Choroid plexus epithelial cell (primary cell): ENCODE measurements around the gene SHC4.

ENCODE experiments used
- DNase-seq: peaks from one replicate; pipeline ENCODE4 v3.0.0-alpha.2; 2010; ENCODE audit warnings: low read depth
- H3K4me3 ChIP-seq: 2 replicates; pipeline ENCODE4 v1.5.1; 2011; ENCODE audit warnings: low read depth, mild to moderate bottlenecking, control low read depth, low read length, moderate library complexity
- CTCF ChIP-seq: conservative IDR thresholded peaks from 2 replicates; pipeline ENCODE4 v1.5.1; 2011; ENCODE audit warnings: low read depth, mild to moderate bottlenecking, control low read depth, inconsistent platforms, low read length, moderate library complexity

The SHC4 gene

GRCh38 chr15:48871542-48871941 is 92.2 kb downstream of the SHC4 start:
- TF ChIP-seq CTCF = no peak
- peak; percentile 36 for DNase-seq
- no peak overlapping the region for H3K4me3 ChIP-seq

GRCh38 chr15:48869966-48870365 is 93.8 kb downstream of the SHC4 start:
- no peak overlapping the region for H3K4me3 ChIP-seq
- no peak for DNase-seq
- no peak for TF ChIP-seq CTCF

GRCh38 chr15:48868536-48868935 is 95.2 kb downstream of the SHC4 start:
- DNase-seq = peak; percentile 89
- TF ChIP-seq CTCF = no peak
- no peak overlapping the region for H3K4me3 ChIP-seq

- no peak for TF ChIP-seq CTCF
- DNase-seq = peak; percentile 48
- no peak overlapping the region for H3K4me3 ChIP-seq
Observed at GRCh38 chr15:48868023-48868422, 95.7 kb downstream of the SHC4 start.

GRCh38 chr15:48866141-48866563 is 97.6 kb downstream of the SHC4 start:
- no peak overlapping the region for H3K4me3 ChIP-seq
- no peak for DNase-seq
- no peak for TF ChIP-seq CTCF

- no peak overlapping the region for H3K4me3 ChIP-seq
- DNase-seq = peak; percentile 94
Observed at GRCh38 chr15:48865370-48866079, 98.2 kb downstream of the SHC4 start.

More at GRCh38 chr15:48865370-48866079, 98.2 kb downstream of the SHC4 start:
- TF ChIP-seq CTCF = no peak
